ENCODE data around the gene BACH2.

The BACH2 gene

GRCh38 chr6:90227213-90227612 is 69.4 kb downstream of the BACH2 start:
- H3K27ac ChIP-seq = no peak overlapping the region
- TF ChIP-seq CTCF (conservative IDR thresholded peaks at IDR 0.05) = no peak
- TF ChIP-seq ZFX (IDR thresholded peaks at IDR 0.05) = no peak

DNA sequence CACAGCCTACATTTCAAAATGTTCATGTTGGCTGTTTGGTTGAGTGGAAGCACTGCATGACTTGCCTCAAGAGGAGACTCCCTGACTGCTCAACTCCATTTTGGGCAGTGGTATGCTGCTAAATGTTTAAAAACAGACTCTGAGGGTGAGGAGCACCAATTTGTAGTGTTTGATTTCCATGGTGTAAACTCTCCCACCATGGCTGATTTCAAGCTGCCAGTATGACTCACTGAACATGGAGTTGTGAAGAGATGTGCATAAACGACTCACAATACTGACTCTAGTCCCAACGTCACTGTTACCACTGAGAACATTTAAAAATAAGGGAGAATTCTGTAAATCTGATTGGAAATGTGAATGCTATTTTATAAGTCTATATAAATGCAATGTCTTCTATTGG is 70.4 kb downstream of the BACH2 start:
- no peak for TF ChIP-seq CTCF (conservative IDR thresholded peaks at IDR 0.05)
- no peak for TF ChIP-seq ZFX (IDR thresholded peaks at IDR 0.05)
- no peak overlapping the region for H3K27ac ChIP-seq

DNA sequence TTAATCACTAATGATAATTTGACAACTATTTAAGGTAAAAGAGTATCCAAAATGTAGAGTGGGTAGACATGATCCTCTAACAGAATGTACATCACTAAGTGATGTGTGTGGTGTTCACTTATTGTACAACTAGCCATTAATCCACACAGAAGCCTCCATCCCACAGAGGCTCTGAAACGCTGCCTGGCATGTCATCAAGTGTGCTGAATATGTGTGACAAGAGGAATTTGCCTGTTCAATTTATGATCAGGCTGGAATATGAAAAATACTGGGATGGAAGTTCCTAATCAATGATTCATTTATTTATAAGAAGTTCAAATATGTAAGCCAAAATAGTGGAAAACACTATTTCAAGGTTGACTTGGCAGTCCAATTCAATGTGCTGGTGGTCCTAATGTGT is 72.4 kb downstream of the BACH2 start:
- no peak overlapping the region for H3K27ac ChIP-seq
- TF ChIP-seq CTCF (conservative IDR thresholded peaks at IDR 0.05) = no peak
- no peak for TF ChIP-seq ZFX (IDR thresholded peaks at IDR 0.05)

GRCh38 chr6:90222724-90223198 is 73.9 kb downstream of the BACH2 start:
- no peak overlapping the region for H3K27ac ChIP-seq
- TF ChIP-seq CTCF (conservative IDR thresholded peaks at IDR 0.05) = no peak

GRCh38 chr6:90222008-90222407 is 74.6 kb downstream of the BACH2 start:
- H3K27ac ChIP-seq = no peak overlapping the region
- TF ChIP-seq CTCF (conservative IDR thresholded peaks at IDR 0.05) (no peak), ZFX (IDR thresholded peaks at IDR 0.05) (no peak)

DNA sequence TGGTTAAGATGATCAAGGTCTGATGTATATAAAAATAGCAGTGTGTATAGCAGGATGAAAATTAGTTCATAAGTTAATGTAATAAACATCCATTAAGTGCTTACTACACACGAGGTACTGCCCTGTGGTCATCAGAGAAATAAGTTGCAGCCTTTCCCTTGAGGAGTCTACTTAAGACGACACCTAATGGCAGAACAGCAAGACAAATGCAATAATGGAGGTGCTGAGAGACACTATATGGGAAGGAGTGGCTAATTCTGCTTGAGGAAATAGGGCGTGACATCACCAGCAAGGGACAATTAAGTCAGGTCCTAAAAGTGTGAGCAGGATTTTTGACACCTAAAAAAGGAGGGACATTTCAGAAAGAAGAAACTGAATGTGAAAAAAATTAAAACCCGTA is 75.2 kb downstream of the BACH2 start:
- TF ChIP-seq ZFX (IDR thresholded peaks at IDR 0.05) = no peak
- no peak for TF ChIP-seq CTCF (conservative IDR thresholded peaks at IDR 0.05)
- H3K27ac ChIP-seq = no peak overlapping the region

GRCh38 chr6:90220273-90220672 is 76.4 kb downstream of the BACH2 start:
- TF ChIP-seq CTCF (conservative IDR thresholded peaks at IDR 0.05) (no peak), ZFX (IDR thresholded peaks at IDR 0.05) (no peak)
- no peak overlapping the region for H3K27ac ChIP-seq

Data from C4-2B (cell line).